Measurements from ENCODE around the gene DNAJC7. TPM values are rescaled to one million over a fixed set of nuclear protein-coding genes. Genes with fewer than 3 reads are reported as not detected.
A peak's percentile ranks its signal among the peaks of the same experiment; 100 is the strongest.

The DNAJC7 gene
- total RNA-seq, 1 experiment from 2014 or later, result 94.6 TPM

DNA sequence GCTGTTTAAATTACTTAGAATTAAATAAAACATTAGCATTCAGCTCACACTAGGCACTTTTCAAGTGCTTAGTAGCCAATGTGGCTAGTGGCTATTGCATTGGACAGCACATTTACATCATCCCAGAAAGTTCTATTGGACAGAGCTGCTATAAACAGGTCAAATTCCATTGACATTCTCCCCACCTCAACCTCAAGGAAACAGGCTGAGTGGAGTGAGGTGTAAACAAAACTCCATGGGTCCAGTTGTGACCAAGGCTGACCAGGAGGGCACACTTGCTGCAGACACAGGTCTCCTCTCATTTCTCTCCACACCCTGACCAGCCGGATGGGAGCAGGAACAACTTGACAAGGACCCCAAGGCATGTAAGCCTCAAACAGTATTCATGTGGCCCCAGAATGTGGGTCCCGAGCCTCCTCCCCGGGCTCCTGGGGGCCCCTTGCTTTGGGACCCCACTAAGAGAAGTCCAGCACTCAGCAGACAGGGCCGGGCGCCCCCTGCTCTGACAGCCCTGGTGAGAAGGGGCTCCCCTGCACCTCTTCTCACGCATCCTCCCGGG is 32.7 kb upstream of the DNAJC7 start:
- Histone ChIP-seq H3K4me3 (ENCODE audit: low read depth, low read length, poor library complexity, severe bottlenecking) (peak overlapping the region; percentile 52), H3K27me3 (replicated peaks; ENCODE audit: insufficient read depth, low read depth, low read length, poor library complexity) (no peaks in the 10 kb centered on the region), H3K4me1 (ENCODE audit: insufficient read depth, low read length, poor library complexity, severe bottlenecking) (no peaks in the 10 kb centered on the region), H3K27ac (ENCODE audit: low read depth, low read length, poor library complexity, severe bottlenecking) (no peak overlapping the region), H3K9me3 (ENCODE audit: low read depth, low read length, poor library complexity, severe bottlenecking) (no peaks in the 10 kb centered on the region), H3K36me3 (ENCODE audit: insufficient read depth, low read length, poor library complexity, severe bottlenecking) (no peaks in the 10 kb centered on the region)
- no peak for TF ChIP-seq EZH2 (IDR thresholded peaks at IDR 0.05; ENCODE audit: borderline replicate concordance, low read depth, low read length, poor library complexity, severe bottlenecking)
- TF ChIP-seq, protein P1, sequence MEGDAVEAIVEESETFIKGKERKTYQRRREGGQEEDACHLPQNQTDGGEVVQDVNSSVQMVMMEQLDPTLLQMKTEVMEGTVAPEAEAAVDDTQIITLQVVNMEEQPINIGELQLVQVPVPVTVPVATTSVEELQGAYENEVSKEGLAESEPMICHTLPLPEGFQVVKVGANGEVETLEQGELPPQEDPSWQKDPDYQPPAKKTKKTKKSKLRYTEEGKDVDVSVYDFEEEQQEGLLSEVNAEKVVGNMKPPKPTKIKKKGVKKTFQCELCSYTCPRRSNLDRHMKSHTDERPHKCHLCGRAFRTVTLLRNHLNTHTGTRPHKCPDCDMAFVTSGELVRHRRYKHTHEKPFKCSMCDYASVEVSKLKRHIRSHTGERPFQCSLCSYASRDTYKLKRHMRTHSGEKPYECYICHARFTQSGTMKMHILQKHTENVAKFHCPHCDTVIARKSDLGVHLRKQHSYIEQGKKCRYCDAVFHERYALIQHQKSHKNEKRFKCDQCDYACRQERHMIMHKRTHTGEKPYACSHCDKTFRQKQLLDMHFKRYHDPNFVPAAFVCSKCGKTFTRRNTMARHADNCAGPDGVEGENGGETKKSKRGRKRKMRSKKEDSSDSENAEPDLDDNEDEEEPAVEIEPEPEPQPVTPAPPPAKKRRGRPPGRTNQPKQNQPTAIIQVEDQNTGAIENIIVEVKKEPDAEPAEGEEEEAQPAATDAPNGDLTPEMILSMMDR (conservative IDR thresholded peaks at IDR 0.05; ENCODE audit: low read depth, low read length), result no peak
- no peak for DNase-seq (ENCODE audit: low spot score)
- no TSS peak for BruUV-seq (replicated peaks)
- ChIA-PET POLR2A (ENCODE audit: low non-redundant PET) (interaction anchor here (0.6 kb wide), 1 partner anchor 191 kb away, joined by 3 read pairs; no protein-coding TSS in a partner anchor), CTCF (no interaction called here)
- intact Hi-C loops (cut with micrococcal nuclease; ENCODE audit: unreplicated experiment), result no loop called here

DNA sequence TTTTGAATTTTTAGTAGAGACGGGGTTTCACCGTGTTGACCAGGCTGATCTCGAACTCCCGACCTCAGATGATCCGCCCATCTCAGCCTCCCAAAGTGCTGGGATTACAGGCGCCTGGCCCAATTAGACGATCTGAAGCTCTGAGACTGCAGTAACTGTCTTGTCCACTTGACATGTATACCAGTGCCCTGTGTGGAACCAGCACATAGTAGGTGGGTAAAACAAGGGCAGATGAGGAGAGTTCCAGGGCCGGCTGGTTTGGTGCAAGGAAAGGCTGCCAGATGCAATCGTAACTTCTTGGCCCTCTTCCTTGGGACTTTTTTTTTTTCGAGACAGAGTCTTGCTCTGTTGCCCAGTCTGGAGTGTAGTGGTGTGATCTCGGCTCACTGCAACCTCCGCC is 30.1 kb upstream of the DNAJC7 start:
- BruUV-seq (replicated peaks), result no TSS peak
- H3K4me1 ChIP-seq (ENCODE audit: insufficient read depth, low read length, poor library complexity, severe bottlenecking), result no peaks in the 10 kb centered on the region
- H3K36me3 ChIP-seq (ENCODE audit: insufficient read depth, low read length, poor library complexity, severe bottlenecking), result no peaks in the 10 kb centered on the region
- no peak for TF ChIP-seq EZH2 (IDR thresholded peaks at IDR 0.05; ENCODE audit: borderline replicate concordance, low read depth, low read length, poor library complexity, severe bottlenecking)
- TF ChIP-seq, protein P1 (conservative IDR thresholded peaks at IDR 0.05; ENCODE audit: low read depth, low read length), result no peak
- DNase-seq (ENCODE audit: low spot score), result no peak
- no peaks in the 10 kb centered on the region for H3K27me3 ChIP-seq (replicated peaks; ENCODE audit: insufficient read depth, low read depth, low read length, poor library complexity)
- ChIA-PET CTCF (no interaction called here), POLR2A (ENCODE audit: low non-redundant PET) (no interaction called here)
- no peak overlapping the region for H3K4me3 ChIP-seq (ENCODE audit: low read depth, low read length, poor library complexity, severe bottlenecking)
- H3K9me3 ChIP-seq (ENCODE audit: low read depth, low read length, poor library complexity, severe bottlenecking), result no peaks in the 10 kb centered on the region
- intact Hi-C loops (cut with micrococcal nuclease; ENCODE audit: unreplicated experiment), result no loop called here
- H3K27ac ChIP-seq (ENCODE audit: low read depth, low read length, poor library complexity, severe bottlenecking), result no peak overlapping the region

DNA sequence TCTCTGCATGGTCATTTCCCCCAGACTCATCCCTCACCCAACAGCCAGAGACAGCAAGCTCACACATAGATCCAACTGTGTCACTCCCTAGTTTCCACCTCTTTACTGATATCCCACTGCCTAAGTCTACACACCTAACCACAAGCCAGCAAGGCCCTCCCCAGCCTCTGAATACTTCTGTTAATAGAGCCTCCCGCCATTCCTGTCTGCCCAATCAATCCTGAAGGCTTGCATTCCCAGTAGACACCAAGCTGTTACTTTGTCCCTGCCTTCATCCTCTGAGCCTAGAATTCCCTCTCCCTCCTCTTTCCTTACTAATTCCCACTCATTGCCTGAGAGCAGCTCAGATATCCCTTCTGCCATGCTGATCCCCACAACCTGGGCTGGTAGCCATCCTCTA is 28.5 kb upstream of the DNAJC7 start:
- Histone ChIP-seq H3K9me3 (ENCODE audit: low read depth, low read length, poor library complexity, severe bottlenecking) (no peaks in the 10 kb centered on the region), H3K27ac (ENCODE audit: low read depth, low read length, poor library complexity, severe bottlenecking) (no peak overlapping the region), H3K27me3 (replicated peaks; ENCODE audit: insufficient read depth, low read depth, low read length, poor library complexity) (no peaks in the 10 kb centered on the region), H3K4me1 (ENCODE audit: insufficient read depth, low read length, poor library complexity, severe bottlenecking) (no peaks in the 10 kb centered on the region), H3K36me3 (ENCODE audit: insufficient read depth, low read length, poor library complexity, severe bottlenecking) (no peaks in the 10 kb centered on the region), H3K4me3 (ENCODE audit: low read depth, low read length, poor library complexity, severe bottlenecking) (no peak overlapping the region)
- POLR2A ChIA-PET (ENCODE audit: low non-redundant PET), result no interaction called here
- CTCF ChIA-PET, result no interaction called here
- no peak for DNase-seq (ENCODE audit: low spot score)
- TF ChIP-seq, protein P1 (conservative IDR thresholded peaks at IDR 0.05; ENCODE audit: low read depth, low read length), result no peak
- no peak for TF ChIP-seq EZH2 (IDR thresholded peaks at IDR 0.05; ENCODE audit: borderline replicate concordance, low read depth, low read length, poor library complexity, severe bottlenecking)
- no TSS peak for BruUV-seq (replicated peaks)
- intact Hi-C loops (cut with micrococcal nuclease; ENCODE audit: unreplicated experiment), result no loop called here

All from A673 (cell line).